Activated naive CD4-positive, alpha-beta T cell treated with anti-CD3 and anti-CD28 coated beads, Interleukin-2, amount 10 ng/mL, durations not matched to agents 7 days and 5 days (primary cell): ENCODE data around the gene FGF6.

Source experiments
- CTCF ChIA-PET: fragments of 350-600 bp; sonication (Branson Sonifier 250); formaldehyde crosslinking; loops from one replicate; lab custom pipeline; 2021; ENCODE audit warnings: antibody characterized with exemption; lab: Charles Lee
- DNase-seq: peaks from one replicate; pipeline ENCODE4 v3.0.0-alpha.2; 2020
- H3K27ac Mint-ChIP-seq: one replicate; pipeline ENCODE4 v1.8.0; 2021; ENCODE audit warnings: mild to moderate bottlenecking, moderate library complexity, mixed read lengths
- H3K27me3 Mint-ChIP-seq: one replicate; pipeline ENCODE4 v1.8.0; 2021; ENCODE audit warnings: mild to moderate bottlenecking, mixed read lengths
- H3K36me3 Mint-ChIP-seq: one replicate; pipeline ENCODE4 v1.8.0; 2021; ENCODE audit warnings: mixed read lengths
- H3K4me1 Mint-ChIP-seq: one replicate; pipeline ENCODE4 v1.8.0; 2021; ENCODE audit warnings: mixed read lengths
- H3K4me3 Mint-ChIP-seq: one replicate; pipeline ENCODE4 v1.8.0; 2021; ENCODE audit warnings: mild to moderate bottlenecking, moderate library complexity, mixed read lengths
- H3K9me3 Mint-ChIP-seq: one replicate; pipeline ENCODE4 v1.8.0; 2021; ENCODE audit warnings: mixed read lengths

FGF6 gene

GRCh38 chr12:4454315-4454860, 8.8 kb upstream of the FGF6 start:
- Mint-ChIP-seq H3K4me3 (no peak overlapping the region), H3K36me3 (no peaks in the 10 kb centered on the region), H3K27ac (no peak overlapping the region), H3K27me3 (peaks cover 27% of the 10 kb centered on the region), H3K9me3 (peaks cover 10% of the 10 kb centered on the region), H3K4me1 (no peaks in the 10 kb centered on the region)
- CTCF ChIA-PET: interaction anchor here (0.6 kb wide), 1 partner anchor 432 kb away, joined by 3 read pairs; no protein-coding TSS in a partner anchor
- DNase-seq: no peak

- Mint-ChIP-seq H3K27me3 (peaks cover 44% of the 10 kb centered on the region), H3K4me3 (no peak overlapping the region), H3K4me1 (no peaks in the 10 kb centered on the region), H3K27ac (no peak overlapping the region), H3K36me3 (no peaks in the 10 kb centered on the region), H3K9me3 (peaks cover 10% of the 10 kb centered on the region)
- DNase-seq: no peak
- CTCF ChIA-PET: no interaction called here
Observed at GRCh38 chr12:4451694-4452093, 6.1 kb upstream of the FGF6 start.

GRCh38 chr12:4450551-4451112, 5.0 kb upstream of the FGF6 start:
- H3K4me1 Mint-ChIP-seq: no peaks in the 10 kb centered on the region
- no peak for DNase-seq
- CTCF ChIA-PET: no interaction called here
- no peak overlapping the region for H3K4me3 Mint-ChIP-seq
- peaks cover 49% of the 10 kb centered on the region for H3K27me3 Mint-ChIP-seq
- no peaks in the 10 kb centered on the region for H3K36me3 Mint-ChIP-seq
- H3K9me3 Mint-ChIP-seq: peaks cover 10% of the 10 kb centered on the region
- H3K27ac Mint-ChIP-seq: no peak overlapping the region

- CTCF ChIA-PET: no interaction called here
Observed at GRCh38 chr12:4449851-4450221, 4.2 kb upstream of the FGF6 start.

GRCh38 chr12:4448943-4449850, 3.6 kb upstream of the FGF6 start:
- no peak for DNase-seq
- CTCF ChIA-PET: no interaction called here
- no peaks in the 10 kb centered on the region for H3K4me1 Mint-ChIP-seq
- peaks cover 10% of the 10 kb centered on the region for H3K9me3 Mint-ChIP-seq
- peaks cover 57% of the 10 kb centered on the region for H3K27me3 Mint-ChIP-seq
- H3K36me3 Mint-ChIP-seq: no peaks in the 10 kb centered on the region
- H3K4me3 Mint-ChIP-seq: no peak overlapping the region
- no peak overlapping the region for H3K27ac Mint-ChIP-seq

More at GRCh38 chr12:4449851-4450221, 4.2 kb upstream of the FGF6 start:
- Mint-ChIP-seq H3K27ac (no peak overlapping the region), H3K4me1 (no peaks in the 10 kb centered on the region), H3K9me3 (peaks cover 10% of the 10 kb centered on the region), H3K27me3 (peaks cover 52% of the 10 kb centered on the region), H3K36me3 (no peaks in the 10 kb centered on the region), H3K4me3 (no peak overlapping the region)
- DNase-seq: no peak

GRCh38 chr12:4448371-4448940, 2.8 kb upstream of the FGF6 start:
- Mint-ChIP-seq H3K27ac (no peak overlapping the region), H3K4me3 (no peak overlapping the region), H3K9me3 (peaks cover 4% of the 10 kb centered on the region), H3K36me3 (no peaks in the 10 kb centered on the region), H3K27me3 (peaks cover 64% of the 10 kb centered on the region), H3K4me1 (no peaks in the 10 kb centered on the region)
- no peak for DNase-seq
- CTCF ChIA-PET: no interaction called here

- Mint-ChIP-seq H3K36me3 (no peaks in the 10 kb centered on the region), H3K9me3 (no peaks in the 10 kb centered on the region), H3K4me3 (no peak overlapping the region), H3K4me1 (no peaks in the 10 kb centered on the region), H3K27me3 (peaks cover 65% of the 10 kb centered on the region), H3K27ac (no peak overlapping the region)
- CTCF ChIA-PET: no interaction called here
- DNase-seq: no peak
Observed at GRCh38 chr12:4447151-4447550, 1.5 kb upstream of the FGF6 start.

- Mint-ChIP-seq H3K4me3 (no peak overlapping the region), H3K27ac (no peak overlapping the region), H3K27me3 (peaks cover 63% of the 10 kb centered on the region), H3K36me3 (no peaks in the 10 kb centered on the region), H3K9me3 (no peaks in the 10 kb centered on the region), H3K4me1 (no peaks in the 10 kb centered on the region)
- CTCF ChIA-PET: no interaction called here
- DNase-seq: no peak
Observed at GRCh38 chr12:4446335-4446734, 720 bp upstream of the FGF6 start.

GRCh38 chr12:4444031-4444430, 1.6 kb downstream of the FGF6 start:
- Mint-ChIP-seq H3K36me3 (no peaks in the 10 kb centered on the region), H3K9me3 (no peaks in the 10 kb centered on the region), H3K27ac (no peak overlapping the region), H3K27me3 (peaks cover 64% of the 10 kb centered on the region), H3K4me3 (no peak overlapping the region), H3K4me1 (peaks cover 10% of the 10 kb centered on the region)
- CTCF ChIA-PET: no interaction called here
- DNase-seq: no peak

GRCh38 chr12:4443616-4444015, 2.0 kb downstream of the FGF6 start:
- Mint-ChIP-seq H3K4me3 (no peak overlapping the region), H3K36me3 (no peaks in the 10 kb centered on the region), H3K4me1 (peaks cover 14% of the 10 kb centered on the region), H3K27me3 (peaks cover 60% of the 10 kb centered on the region), H3K9me3 (no peaks in the 10 kb centered on the region), H3K27ac (no peak overlapping the region)
- no peak for DNase-seq
- CTCF ChIA-PET: no interaction called here

- no peaks in the 10 kb centered on the region for H3K9me3 Mint-ChIP-seq
- H3K27me3 Mint-ChIP-seq: peaks cover 51% of the 10 kb centered on the region
Observed at GRCh38 chr12:4441355-4442335, 4.0 kb downstream of the FGF6 start.

GRCh38 chr12:4440187-4440941, 5.3 kb downstream of the FGF6 start:
- CTCF ChIA-PET: no interaction called here
- peaks cover 14% of the 10 kb centered on the region for H3K4me1 Mint-ChIP-seq
- no peaks in the 10 kb centered on the region for H3K36me3 Mint-ChIP-seq

More at GRCh38 chr12:4441355-4442335, 4.0 kb downstream of the FGF6 start:
- peaks cover 14% of the 10 kb centered on the region for H3K4me1 Mint-ChIP-seq
- no peak for DNase-seq
- H3K36me3 Mint-ChIP-seq: no peaks in the 10 kb centered on the region
- no peak overlapping the region for H3K4me3 Mint-ChIP-seq
- H3K27ac Mint-ChIP-seq: no peak overlapping the region
- CTCF ChIA-PET: no interaction called here

GRCh38 chr12:4439736-4440135, 5.9 kb downstream of the FGF6 start:
- H3K27ac Mint-ChIP-seq: no peak overlapping the region
- peaks cover 57% of the 10 kb centered on the region for H3K27me3 Mint-ChIP-seq
- no peak overlapping the region for H3K4me3 Mint-ChIP-seq
- H3K9me3 Mint-ChIP-seq: no peaks in the 10 kb centered on the region
- H3K36me3 Mint-ChIP-seq: no peaks in the 10 kb centered on the region
- no peak for DNase-seq
- CTCF ChIA-PET: no interaction called here
- peaks cover 14% of the 10 kb centered on the region for H3K4me1 Mint-ChIP-seq

More at GRCh38 chr12:4440187-4440941, 5.3 kb downstream of the FGF6 start:
- no peak for DNase-seq
- Mint-ChIP-seq H3K4me3 (no peak overlapping the region), H3K27ac (no peak overlapping the region), H3K9me3 (no peaks in the 10 kb centered on the region), H3K27me3 (peaks cover 54% of the 10 kb centered on the region)
